ENCODE results near the gene FLT3LG. TPM values are rescaled to one million over a fixed set of nuclear protein-coding genes. Genes with fewer than 3 reads are reported as not detected.

The FLT3LG gene
- total and polyA plus RNA-seq, 2 experiments from 2014 or later = 0.49 to 1.8 TPM

DNA sequence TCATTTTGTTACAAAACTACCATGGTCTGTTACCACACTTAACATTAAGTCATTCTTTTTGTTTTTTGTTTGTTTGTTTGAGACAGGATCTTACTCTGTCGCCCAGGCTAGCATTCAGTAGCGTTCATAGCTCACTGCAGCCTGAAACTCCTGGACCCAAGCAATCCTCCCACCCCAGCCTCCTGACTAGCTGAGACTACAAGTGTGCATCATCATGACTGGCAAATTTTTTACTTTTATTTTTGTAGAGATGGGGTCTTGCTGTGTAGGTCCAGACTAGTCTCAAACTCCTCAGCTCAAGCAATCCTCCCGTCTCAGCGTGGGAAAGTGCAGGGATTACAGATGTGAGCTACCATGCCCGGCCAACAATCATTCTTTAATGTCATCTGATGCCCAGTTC lies 17.7 kb upstream of the FLT3LG start:
- Histone ChIP-seq H3K4me3 (no peak overlapping the region), H3K79me2 (replicated peaks; ENCODE audit: insufficient read depth) (peaks cover 19% of the 10 kb centered on the region), H3K4me2 (no peak overlapping the region), H3F3A (replicated peaks; ENCODE audit: low read depth) (0 out of 2 replicates have a peak, but pooled peaks cover 4% of the 10 kb centered on the region), H3K27ac (ENCODE audit: low read depth) (no peak overlapping the region), H3K27me3 (ENCODE audit: insufficient read depth) (no peaks in the 10 kb centered on the region), H4K20me1 (replicated peaks; ENCODE audit: insufficient read depth) (no peaks in the 10 kb centered on the region), H2AFZ (no peak overlapping the region), H3K4me1 (ENCODE audit: insufficient read depth) (peaks cover 4% of the 10 kb centered on the region; the same call in 1 of the 2 replicates), H3K9me2 (ENCODE audit: insufficient read depth) (no peaks in the 10 kb centered on the region), H3K36me3 (ENCODE audit: insufficient read depth) (no peaks in the 10 kb centered on the region)
- no peak for ATAC-seq
- TF ChIP-seq CREB1 (CRISPR knock-in tag; IDR thresholded peaks at IDR 0.05; ENCODE audit: low read depth) (no peak), EZH2phosphoT487 (IDR thresholded peaks at IDR 0.05; ENCODE audit: unreplicated experiment) (no peak), POLR2AphosphoS5 (IDR thresholded peaks at IDR 0.05; ENCODE audit: low read depth) (no peak), JUNB (IDR thresholded peaks at IDR 0.05; ENCODE audit: unreplicated experiment) (no peak), ZNF114 (CRISPR knock-in tag; IDR thresholded peaks at IDR 0.05) (no peak), NANOG (IDR thresholded peaks at IDR 0.05; ENCODE audit: borderline replicate concordance) (no peak), ZNF331 (CRISPR knock-in tag; IDR thresholded peaks at IDR 0.05; ENCODE audit: low read depth) (no peak), EZH2 (IDR thresholded peaks at IDR 0.05; ENCODE audit: low read depth, unreplicated experiment) (no peak), STAT1 (IDR thresholded peaks at IDR 0.05; ENCODE audit: unreplicated experiment) (no peak)
- TF ChIP-seq, protein P1, sequence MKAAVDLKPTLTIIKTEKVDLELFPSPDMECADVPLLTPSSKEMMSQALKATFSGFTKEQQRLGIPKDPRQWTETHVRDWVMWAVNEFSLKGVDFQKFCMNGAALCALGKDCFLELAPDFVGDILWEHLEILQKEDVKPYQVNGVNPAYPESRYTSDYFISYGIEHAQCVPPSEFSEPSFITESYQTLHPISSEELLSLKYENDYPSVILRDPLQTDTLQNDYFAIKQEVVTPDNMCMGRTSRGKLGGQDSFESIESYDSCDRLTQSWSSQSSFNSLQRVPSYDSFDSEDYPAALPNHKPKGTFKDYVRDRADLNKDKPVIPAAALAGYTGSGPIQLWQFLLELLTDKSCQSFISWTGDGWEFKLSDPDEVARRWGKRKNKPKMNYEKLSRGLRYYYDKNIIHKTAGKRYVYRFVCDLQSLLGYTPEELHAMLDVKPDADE (IDR thresholded peaks at IDR 0.05) = no peak
- TF ChIP-seq, protein P2, sequence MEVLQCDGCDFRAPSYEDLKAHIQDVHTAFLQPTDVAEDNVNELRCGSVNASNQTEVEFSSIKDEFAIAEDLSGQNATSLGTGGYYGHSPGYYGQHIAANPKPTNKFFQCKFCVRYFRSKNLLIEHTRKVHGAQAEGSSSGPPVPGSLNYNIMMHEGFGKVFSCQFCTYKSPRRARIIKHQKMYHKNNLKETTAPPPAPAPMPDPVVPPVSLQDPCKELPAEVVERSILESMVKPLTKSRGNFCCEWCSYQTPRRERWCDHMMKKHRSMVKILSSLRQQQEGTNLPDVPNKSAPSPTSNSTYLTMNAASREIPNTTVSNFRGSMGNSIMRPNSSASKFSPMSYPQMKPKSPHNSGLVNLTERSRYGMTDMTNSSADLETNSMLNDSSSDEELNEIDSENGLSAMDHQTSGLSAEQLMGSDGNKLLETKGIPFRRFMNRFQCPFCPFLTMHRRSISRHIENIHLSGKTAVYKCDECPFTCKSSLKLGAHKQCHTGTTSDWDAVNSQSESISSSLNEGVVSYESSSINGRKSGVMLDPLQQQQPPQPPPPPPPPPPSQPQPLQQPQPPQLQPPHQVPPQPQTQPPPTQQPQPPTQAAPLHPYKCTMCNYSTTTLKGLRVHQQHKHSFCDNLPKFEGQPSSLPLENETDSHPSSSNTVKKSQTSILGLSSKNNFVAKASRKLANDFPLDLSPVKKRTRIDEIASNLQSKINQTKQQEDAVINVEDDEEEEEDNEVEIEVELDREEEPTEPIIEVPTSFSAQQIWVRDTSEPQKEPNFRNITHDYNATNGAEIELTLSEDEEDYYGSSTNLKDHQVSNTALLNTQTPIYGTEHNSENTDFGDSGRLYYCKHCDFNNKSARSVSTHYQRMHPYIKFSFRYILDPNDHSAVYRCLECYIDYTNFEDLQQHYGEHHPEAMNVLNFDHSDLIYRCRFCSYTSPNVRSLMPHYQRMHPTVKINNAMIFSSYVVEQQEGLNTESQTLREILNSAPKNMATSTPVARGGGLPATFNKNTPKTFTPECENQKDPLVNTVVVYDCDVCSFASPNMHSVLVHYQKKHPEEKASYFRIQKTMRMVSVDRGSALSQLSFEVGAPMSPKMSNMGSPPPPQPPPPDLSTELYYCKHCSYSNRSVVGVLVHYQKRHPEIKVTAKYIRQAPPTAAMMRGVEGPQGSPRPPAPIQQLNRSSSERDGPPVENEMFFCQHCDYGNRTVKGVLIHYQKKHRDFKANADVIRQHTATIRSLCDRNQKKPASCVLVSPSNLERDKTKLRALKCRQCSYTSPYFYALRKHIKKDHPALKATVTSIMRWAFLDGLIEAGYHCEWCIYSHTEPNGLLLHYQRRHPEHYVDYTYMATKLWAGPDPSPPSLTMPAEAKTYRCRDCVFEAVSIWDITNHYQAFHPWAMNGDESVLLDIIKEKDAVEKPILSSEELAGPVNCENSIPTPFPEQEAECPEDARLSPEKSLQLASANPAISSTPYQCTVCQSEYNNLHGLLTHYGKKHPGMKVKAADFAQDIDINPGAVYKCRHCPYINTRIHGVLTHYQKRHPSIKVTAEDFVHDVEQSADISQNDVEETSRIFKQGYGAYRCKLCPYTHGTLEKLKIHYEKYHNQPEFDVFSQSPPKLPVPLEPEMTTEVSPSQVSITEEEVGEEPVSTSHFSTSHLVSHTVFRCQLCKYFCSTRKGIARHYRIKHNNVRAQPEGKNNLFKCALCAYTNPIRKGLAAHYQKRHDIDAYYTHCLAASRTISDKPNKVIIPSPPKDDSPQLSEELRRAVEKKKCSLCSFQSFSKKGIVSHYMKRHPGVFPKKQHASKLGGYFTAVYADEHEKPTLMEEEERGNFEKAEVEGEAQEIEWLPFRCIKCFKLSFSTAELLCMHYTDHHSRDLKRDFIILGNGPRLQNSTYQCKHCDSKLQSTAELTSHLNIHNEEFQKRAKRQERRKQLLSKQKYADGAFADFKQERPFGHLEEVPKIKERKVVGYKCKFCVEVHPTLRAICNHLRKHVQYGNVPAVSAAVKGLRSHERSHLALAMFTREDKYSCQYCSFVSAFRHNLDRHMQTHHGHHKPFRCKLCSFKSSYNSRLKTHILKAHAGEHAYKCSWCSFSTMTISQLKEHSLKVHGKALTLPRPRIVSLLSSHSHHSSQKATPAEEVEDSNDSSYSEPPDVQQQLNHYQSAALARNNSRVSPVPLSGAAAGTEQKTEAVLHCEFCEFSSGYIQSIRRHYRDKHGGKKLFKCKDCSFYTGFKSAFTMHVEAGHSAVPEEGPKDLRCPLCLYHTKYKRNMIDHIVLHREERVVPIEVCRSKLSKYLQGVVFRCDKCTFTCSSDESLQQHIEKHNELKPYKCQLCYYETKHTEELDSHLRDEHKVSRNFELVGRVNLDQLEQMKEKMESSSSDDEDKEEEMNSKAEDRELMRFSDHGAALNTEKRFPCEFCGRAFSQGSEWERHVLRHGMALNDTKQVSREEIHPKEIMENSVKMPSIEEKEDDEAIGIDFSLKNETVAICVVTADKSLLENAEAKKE (CRISPR knock-in tag; IDR thresholded peaks at IDR 0.05) = no peak
- TF ChIP-seq, protein P3, sequence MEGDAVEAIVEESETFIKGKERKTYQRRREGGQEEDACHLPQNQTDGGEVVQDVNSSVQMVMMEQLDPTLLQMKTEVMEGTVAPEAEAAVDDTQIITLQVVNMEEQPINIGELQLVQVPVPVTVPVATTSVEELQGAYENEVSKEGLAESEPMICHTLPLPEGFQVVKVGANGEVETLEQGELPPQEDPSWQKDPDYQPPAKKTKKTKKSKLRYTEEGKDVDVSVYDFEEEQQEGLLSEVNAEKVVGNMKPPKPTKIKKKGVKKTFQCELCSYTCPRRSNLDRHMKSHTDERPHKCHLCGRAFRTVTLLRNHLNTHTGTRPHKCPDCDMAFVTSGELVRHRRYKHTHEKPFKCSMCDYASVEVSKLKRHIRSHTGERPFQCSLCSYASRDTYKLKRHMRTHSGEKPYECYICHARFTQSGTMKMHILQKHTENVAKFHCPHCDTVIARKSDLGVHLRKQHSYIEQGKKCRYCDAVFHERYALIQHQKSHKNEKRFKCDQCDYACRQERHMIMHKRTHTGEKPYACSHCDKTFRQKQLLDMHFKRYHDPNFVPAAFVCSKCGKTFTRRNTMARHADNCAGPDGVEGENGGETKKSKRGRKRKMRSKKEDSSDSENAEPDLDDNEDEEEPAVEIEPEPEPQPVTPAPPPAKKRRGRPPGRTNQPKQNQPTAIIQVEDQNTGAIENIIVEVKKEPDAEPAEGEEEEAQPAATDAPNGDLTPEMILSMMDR (conservative IDR thresholded peaks at IDR 0.05; ENCODE audit: low read depth in 2 of 2) = no peak
- TF ChIP-seq, protein P4, sequence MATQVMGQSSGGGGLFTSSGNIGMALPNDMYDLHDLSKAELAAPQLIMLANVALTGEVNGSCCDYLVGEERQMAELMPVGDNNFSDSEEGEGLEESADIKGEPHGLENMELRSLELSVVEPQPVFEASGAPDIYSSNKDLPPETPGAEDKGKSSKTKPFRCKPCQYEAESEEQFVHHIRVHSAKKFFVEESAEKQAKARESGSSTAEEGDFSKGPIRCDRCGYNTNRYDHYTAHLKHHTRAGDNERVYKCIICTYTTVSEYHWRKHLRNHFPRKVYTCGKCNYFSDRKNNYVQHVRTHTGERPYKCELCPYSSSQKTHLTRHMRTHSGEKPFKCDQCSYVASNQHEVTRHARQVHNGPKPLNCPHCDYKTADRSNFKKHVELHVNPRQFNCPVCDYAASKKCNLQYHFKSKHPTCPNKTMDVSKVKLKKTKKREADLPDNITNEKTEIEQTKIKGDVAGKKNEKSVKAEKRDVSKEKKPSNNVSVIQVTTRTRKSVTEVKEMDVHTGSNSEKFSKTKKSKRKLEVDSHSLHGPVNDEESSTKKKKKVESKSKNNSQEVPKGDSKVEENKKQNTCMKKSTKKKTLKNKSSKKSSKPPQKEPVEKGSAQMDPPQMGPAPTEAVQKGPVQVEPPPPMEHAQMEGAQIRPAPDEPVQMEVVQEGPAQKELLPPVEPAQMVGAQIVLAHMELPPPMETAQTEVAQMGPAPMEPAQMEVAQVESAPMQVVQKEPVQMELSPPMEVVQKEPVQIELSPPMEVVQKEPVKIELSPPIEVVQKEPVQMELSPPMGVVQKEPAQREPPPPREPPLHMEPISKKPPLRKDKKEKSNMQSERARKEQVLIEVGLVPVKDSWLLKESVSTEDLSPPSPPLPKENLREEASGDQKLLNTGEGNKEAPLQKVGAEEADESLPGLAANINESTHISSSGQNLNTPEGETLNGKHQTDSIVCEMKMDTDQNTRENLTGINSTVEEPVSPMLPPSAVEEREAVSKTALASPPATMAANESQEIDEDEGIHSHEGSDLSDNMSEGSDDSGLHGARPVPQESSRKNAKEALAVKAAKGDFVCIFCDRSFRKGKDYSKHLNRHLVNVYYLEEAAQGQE (IDR thresholded peaks at IDR 0.05; ENCODE audit: unreplicated experiment) = no peak
- H3K4me3 Mint-ChIP-seq = no peak overlapping the region
- peaks cover 14% of the 10 kb centered on the region for H3K27me3 Mint-ChIP-seq (ENCODE audit: insufficient read depth, low read depth, poor library complexity)
- H3K27ac Mint-ChIP-seq = no peak overlapping the region
- H3K4me1 Mint-ChIP-seq = no peaks in the 10 kb centered on the region
- H3K36me3 Mint-ChIP-seq (ENCODE audit: low read depth) = peaks cover 35% of the 10 kb centered on the region
- DNase-seq (ENCODE audit: low spot score) = no peak
- peaks cover 9% of the 10 kb centered on the region; the same call in 2 of the 3 replicates for H3K9me3 Mint-ChIP-seq
